ENCODE measurements around the gene STAG3.
A peak's percentile ranks its signal among the peaks of the same experiment; 100 is the strongest.

Gene STAG3

GRCh38 chr7:100154651-100155491 lies 22.8 kb upstream of the STAG3 start:
- no peak for DNase-seq

- DNase-seq, result no peak
Observed at GRCh38 chr7:100155553-100156317, 22.0 kb upstream of the STAG3 start.

GRCh38 chr7:100156331-100157068 lies 21.2 kb upstream of the STAG3 start:
- no peak for DNase-seq

- DNase-seq, result no peak
Observed at GRCh38 chr7:100157069-100157333, 20.7 kb upstream of the STAG3 start.

GRCh38 chr7:100157334-100158228 lies 20.1 kb upstream of the STAG3 start:
- DNase-seq, result peak; percentile 34

GRCh38 chr7:100158229-100159098 lies 19.3 kb upstream of the STAG3 start, which contains the start of gene TRAPPC14:
Gene TRAPPC14, minus strand, starts transcription at chr7:100158723. Its CDS starts 224 bp downstream, at chr7:100158499.
- DNase-seq, result peak; percentile 90

GRCh38 chr7:100159099-100159623 lies 18.6 kb upstream of the STAG3 start:
- no peak for DNase-seq

GRCh38 chr7:100160067-100160466 lies 17.7 kb upstream of the STAG3 start:
- no peak for DNase-seq

- DNase-seq, result peak; percentile 61
Observed at GRCh38 chr7:100163006-100163531, 14.6 kb upstream of the STAG3 start.

- no peak for DNase-seq
Observed at GRCh38 chr7:100163871-100164270, 13.8 kb upstream of the STAG3 start.

GRCh38 chr7:100166317-100166940 lies 11.3 kb upstream of the STAG3 start:
- no peak for DNase-seq

- no peak for DNase-seq
Observed at GRCh38 chr7:100166970-100167911, 10.5 kb upstream of the STAG3 start.

- DNase-seq, result no peak
Observed at GRCh38 chr7:100167912-100168323, 9.8 kb upstream of the STAG3 start.

GRCh38 chr7:100169147-100169850 lies 8.4 kb upstream of the STAG3 start:
- DNase-seq, result no peak

GRCh38 chr7:100170101-100170897 lies 7.4 kb upstream of the STAG3 start:
- DNase-seq, result no peak

- no peak for DNase-seq
Observed at GRCh38 chr7:100171087-100171681, 6.5 kb upstream of the STAG3 start.

GRCh38 chr7:100171840-100172239 lies 5.9 kb upstream of the STAG3 start:
- DNase-seq, result no peak

All from NCI-H226 (cell line).